ENCODE data around the gene AFP. TPM values are rescaled to one million over a fixed set of nuclear protein-coding genes. Genes with fewer than 3 reads are reported as not detected.

AFP gene
- total RNA-seq, 4 donors from 2014 or later, result not detected

- no peak for TF ChIP-seq CTCF (IDR thresholded peaks at IDR 0.05; ENCODE audit: low read depth)
Measured at GRCh38 chr4:73409012-73409862, 26.8 kb upstream of the AFP start.

DNA sequence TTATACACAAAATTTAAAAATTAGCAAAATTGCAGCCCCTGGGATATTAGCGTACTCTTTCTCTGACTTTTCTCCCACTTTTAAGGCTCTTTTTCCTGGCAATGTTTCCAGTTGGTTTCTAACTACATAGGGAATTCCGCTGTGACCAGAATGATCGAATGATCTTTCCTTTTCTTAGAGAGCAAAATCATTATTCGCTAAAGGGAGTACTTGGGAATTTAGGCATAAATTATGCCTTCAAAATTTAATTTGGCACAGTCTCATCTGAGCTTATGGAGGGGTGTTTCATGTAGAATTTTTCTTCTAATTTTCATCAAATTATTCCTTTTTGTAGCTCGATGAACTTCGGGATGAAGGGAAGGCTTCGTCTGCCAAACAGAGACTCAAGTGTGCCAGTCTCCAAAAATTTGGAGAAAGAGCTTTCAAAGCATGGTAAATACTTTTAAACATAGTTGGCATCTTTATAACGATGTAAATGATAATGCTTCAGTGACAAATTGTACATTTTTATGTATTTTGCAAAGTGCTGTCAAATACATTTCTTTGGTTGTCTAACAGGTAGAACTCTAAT lies 26.0 kb upstream of the AFP start:
- no peak for TF ChIP-seq CTCF (IDR thresholded peaks at IDR 0.05; ENCODE audit: low read depth)

- TF ChIP-seq CTCF (IDR thresholded peaks at IDR 0.05; ENCODE audit: low read depth), result no peak
Measured at GRCh38 chr4:73410916-73411730, 24.9 kb upstream of the AFP start.

DNA sequence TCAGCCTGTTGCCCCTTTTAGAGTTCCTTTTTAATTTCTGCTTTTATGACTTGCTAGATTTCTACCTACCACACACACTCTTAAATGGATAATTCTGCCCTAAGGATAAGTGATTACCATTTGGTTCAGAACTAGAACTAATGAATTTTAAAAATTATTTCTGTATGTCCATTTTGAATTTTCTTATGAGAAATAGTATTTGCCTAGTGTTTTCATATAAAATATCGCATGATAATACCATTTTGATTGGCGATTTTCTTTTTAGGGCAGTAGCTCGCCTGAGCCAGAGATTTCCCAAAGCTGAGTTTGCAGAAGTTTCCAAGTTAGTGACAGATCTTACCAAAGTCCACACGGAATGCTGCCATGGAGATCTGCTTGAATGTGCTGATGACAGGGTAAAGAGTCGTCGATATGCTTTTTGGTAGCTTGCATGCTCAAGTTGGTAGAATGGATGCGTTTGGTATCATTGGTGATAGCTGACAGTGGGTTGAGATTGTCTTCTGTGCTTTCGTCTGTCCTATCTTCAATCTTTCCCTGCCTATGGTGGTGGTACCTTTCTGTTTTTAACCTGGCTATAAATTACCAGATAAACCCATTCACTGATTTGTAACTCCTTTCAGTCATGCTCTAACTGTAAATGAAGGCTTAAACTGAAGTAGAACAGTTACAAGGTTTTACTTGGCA lies 24.1 kb upstream of the AFP start:
- TF ChIP-seq CTCF (IDR thresholded peaks at IDR 0.05; ENCODE audit: low read depth), result no peak

DNA sequence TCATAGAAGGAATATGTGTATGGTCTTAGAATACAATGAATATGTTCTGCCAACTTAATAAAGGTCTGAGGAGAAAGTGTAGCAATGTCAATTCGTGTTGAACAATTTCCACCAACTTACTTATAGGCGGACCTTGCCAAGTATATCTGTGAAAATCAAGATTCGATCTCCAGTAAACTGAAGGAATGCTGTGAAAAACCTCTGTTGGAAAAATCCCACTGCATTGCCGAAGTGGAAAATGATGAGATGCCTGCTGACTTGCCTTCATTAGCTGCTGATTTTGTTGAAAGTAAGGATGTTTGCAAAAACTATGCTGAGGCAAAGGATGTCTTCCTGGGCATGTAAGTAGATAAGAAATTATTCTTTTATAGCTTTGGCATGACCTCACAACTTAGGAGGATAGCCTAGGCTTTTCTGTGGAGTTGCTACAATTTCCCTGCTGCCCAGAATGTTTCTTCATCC lies 22.7 kb upstream of the AFP start:
- no peak for TF ChIP-seq CTCF (IDR thresholded peaks at IDR 0.05; ENCODE audit: low read depth)

DNA sequence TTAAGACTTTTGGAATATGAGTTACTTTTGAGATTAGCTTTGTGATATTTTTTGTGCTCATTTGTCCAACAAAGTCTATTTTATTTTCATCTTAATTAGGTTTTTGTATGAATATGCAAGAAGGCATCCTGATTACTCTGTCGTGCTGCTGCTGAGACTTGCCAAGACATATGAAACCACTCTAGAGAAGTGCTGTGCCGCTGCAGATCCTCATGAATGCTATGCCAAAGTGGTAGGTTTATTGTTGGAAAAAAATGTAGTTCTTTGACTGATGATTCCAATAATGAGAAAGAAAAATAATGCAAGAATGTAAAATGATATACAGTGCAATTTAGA lies 21.1 kb upstream of the AFP start:
- no peak for TF ChIP-seq CTCF (IDR thresholded peaks at IDR 0.05; ENCODE audit: low read depth)

Measured in subcutaneous adipose tissue (tissue), 4 donors.